Progenitor cell of endocrine pancreas (in vitro differentiated cells): ENCODE data around the gene VSNL1. TPM values are rescaled to one million over a fixed set of nuclear protein-coding genes. Genes with fewer than 3 reads are reported as not detected.

Experiments
- DNase-seq: peaks from one replicate; pipeline ENCODE4 v3.0.0; 2021; ENCODE audit warnings: low spot score; ENCODE audit not compliant: unreplicated experiment
- H3K27ac Mint-ChIP-seq: 2 replicates; pipeline ENCODE4 v1.8.0; 2021; ENCODE audit warnings: mild to moderate bottlenecking, moderate library complexity, mixed read lengths
- H3K27me3 Mint-ChIP-seq: 2 replicates; pipeline ENCODE4 v1.8.0; 2021; ENCODE audit warnings: mixed read lengths
- H3K36me3 Mint-ChIP-seq: 2 replicates; pipeline ENCODE4 v1.8.0; 2022; ENCODE audit warnings: mixed read lengths; ENCODE audit not compliant: insufficient read depth
- H3K4me1 Mint-ChIP-seq: 2 replicates; pipeline ENCODE4 v1.8.0; 2021; ENCODE audit warnings: low read depth, mixed read lengths
- H3K4me3 Mint-ChIP-seq: 2 replicates; pipeline ENCODE4 v1.8.0; 2021; ENCODE audit warnings: low read depth, mild to moderate bottlenecking, moderate library complexity, mixed read lengths
- H3K9me3 Mint-ChIP-seq: 2 replicates; pipeline ENCODE4 v1.8.0; 2021; ENCODE audit warnings: low read depth, mixed read lengths
- total RNA-seq: library from RNA; stranded (reverse); gene quantifications from 2 replicates; pipeline ENCODE4 v1.2.1, GENCODE V29; 2021
- TF ChIP-seq, protein P1 (sequence below): fragments of 200-600 bp; sonication (generic); IDR thresholded peaks from one replicate; pipeline ENCODE4 v1.5.0; 2021; ENCODE audit warnings: antibody characterized with exemption, mild to moderate bottlenecking; ENCODE audit not compliant: unreplicated experiment

Gene VSNL1
- total RNA-seq, 1 donor from 2014 or later = 1.1 TPM

DNA sequence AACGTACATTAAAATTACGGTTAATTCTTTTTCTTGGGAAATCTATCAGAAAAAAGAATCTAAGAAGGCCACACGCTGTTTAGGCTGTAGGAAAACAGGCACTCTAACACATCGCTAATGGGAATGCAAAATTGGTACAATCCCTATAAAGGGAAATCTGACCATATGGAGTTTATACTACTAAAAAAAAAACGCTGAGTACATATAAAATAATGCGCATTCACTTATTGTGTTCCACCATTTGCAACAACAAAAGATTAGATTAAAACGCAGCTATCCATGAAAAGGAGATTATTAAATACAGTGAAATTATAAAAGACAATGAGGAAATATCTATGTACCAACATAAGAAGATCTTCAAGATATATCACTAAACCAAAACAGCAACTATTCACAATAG, 150.3 kb downstream of the VSNL1 start:
- H3K27ac Mint-ChIP-seq = no peak overlapping the region
- TF ChIP-seq, protein P1, sequence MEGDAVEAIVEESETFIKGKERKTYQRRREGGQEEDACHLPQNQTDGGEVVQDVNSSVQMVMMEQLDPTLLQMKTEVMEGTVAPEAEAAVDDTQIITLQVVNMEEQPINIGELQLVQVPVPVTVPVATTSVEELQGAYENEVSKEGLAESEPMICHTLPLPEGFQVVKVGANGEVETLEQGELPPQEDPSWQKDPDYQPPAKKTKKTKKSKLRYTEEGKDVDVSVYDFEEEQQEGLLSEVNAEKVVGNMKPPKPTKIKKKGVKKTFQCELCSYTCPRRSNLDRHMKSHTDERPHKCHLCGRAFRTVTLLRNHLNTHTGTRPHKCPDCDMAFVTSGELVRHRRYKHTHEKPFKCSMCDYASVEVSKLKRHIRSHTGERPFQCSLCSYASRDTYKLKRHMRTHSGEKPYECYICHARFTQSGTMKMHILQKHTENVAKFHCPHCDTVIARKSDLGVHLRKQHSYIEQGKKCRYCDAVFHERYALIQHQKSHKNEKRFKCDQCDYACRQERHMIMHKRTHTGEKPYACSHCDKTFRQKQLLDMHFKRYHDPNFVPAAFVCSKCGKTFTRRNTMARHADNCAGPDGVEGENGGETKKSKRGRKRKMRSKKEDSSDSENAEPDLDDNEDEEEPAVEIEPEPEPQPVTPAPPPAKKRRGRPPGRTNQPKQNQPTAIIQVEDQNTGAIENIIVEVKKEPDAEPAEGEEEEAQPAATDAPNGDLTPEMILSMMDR = no peak
- no peaks in the 10 kb centered on the region for H3K4me1 Mint-ChIP-seq
- H3K36me3 Mint-ChIP-seq = peaks cover 34% of the 10 kb centered on the region
- H3K27me3 Mint-ChIP-seq = no peaks in the 10 kb centered on the region
- no peaks in the 10 kb centered on the region for H3K9me3 Mint-ChIP-seq
- no peak overlapping the region for H3K4me3 Mint-ChIP-seq
- no peak for DNase-seq

Other genes starting within 250 kb of the VSNL1 start
- 0.07 and 0.13 TPM in 2 replicates for gene RAD51AP2, start 22.3 kb upstream of the VSNL1 start, total RNA-seq
- gene SMC6, start 213.1 kb downstream of the VSNL1 start, total RNA-seq = 26.0 and 26.8 TPM in 2 replicates
- gene GEN1, start 213.4 kb downstream of the VSNL1 start, total RNA-seq = 21.7 and 22.6 TPM in 2 replicates